ENCODE measurements around the gene BPI. TPM values are rescaled to one million over a fixed set of nuclear protein-coding genes. Genes with fewer than 3 reads are reported as not detected.

BPI gene
- total and polyA plus RNA-seq, 12 donors: 0.01 to 1.6 (median 0.15) TPM; not detected in 7

- intact Hi-C loops (cut with DNase I): no loop called here
- no peak overlapping the region for H3K4me3 ChIP-seq
- H3K27me3 ChIP-seq: no peaks in the 10 kb centered on the region
- ATAC-seq (no peak), DNase-seq (no peak)
- WGBS, 2 donors: 89 to 91% methylated on average over 8 of the region's 8 CpGs
- H3K9me3 ChIP-seq: no peaks in the 10 kb centered on the region
- H3K4me1 ChIP-seq: no peaks in the 10 kb centered on the region
- TF ChIP-seq CTCF (IDR thresholded peaks at IDR 0.05): no peak
- H3K36me3 ChIP-seq: no peaks in the 10 kb centered on the region
- H3K27ac ChIP-seq: no peak overlapping the region
Measured at GRCh38 chr20:38363004-38363747, 59.2 kb downstream of the BPI start.

GRCh38 chr20:38369389-38369788 lies 65.4 kb downstream of the BPI start:
- Histone ChIP-seq H3K4me3 (no peak overlapping the region), H3K9me3 (no peaks in the 10 kb centered on the region), H3K36me3 (no peaks in the 10 kb centered on the region), H3K27ac (no peak overlapping the region), H3K4me1 (peaks cover 0 to 14% (median 0%) of the 10 kb centered on the region in 9 donors), H3K27me3 (peaks cover 0 to 4% (median 0%) of the 10 kb centered on the region in 7 donors)
- ATAC-seq (peak in 1 of 8 donors; percentile 26), DNase-seq (no peak)
- 32 to 51% methylated on average over 2 of the region's 2 CpGs for WGBS, 2 donors
- intact Hi-C loops (cut with DNase I): no loop called here
- no peak for TF ChIP-seq CTCF (IDR thresholded peaks at IDR 0.05)

- Histone ChIP-seq H3K27me3 (peaks cover 0 to 4% (median 0%) of the 10 kb centered on the region in 7 donors), H3K9me3 (no peaks in the 10 kb centered on the region), H3K36me3 (no peaks in the 10 kb centered on the region), H3K4me1 (peaks cover 0 to 14% (median 0%) of the 10 kb centered on the region in 9 donors), H3K27ac (peak overlapping the region in 3 of 10 donors; percentile 29 to 39 (median 35)), H3K4me3 (no peak overlapping the region)
- no peak for DNase-seq
- no peak for TF ChIP-seq CTCF (IDR thresholded peaks at IDR 0.05)
- ATAC-seq: peak in 1 of 8 donors; percentile 39
- intact Hi-C loops (cut with DNase I): loop anchor here in 1 of 10 donors (5.0 kb wide), 1 partner anchor 641 kb away; no protein-coding TSS in a partner anchor
- 55 to 64% methylated on average over 5 of the region's 5 CpGs for WGBS, 2 donors
Measured at GRCh38 chr20:38372806-38373205, 68.8 kb downstream of the BPI start.

GRCh38 chr20:38373231-38373867 lies 69.4 kb downstream of the BPI start:
- WGBS, 2 donors: 27 to 32% methylated on average over 7 of the region's 7 CpGs
- H3K9me3 ChIP-seq: no peaks in the 10 kb centered on the region
- peak in 1 of 2 donors; percentile 17 for DNase-seq
- peaks cover 0 to 14% (median 0%) of the 10 kb centered on the region in 9 donors for H3K4me1 ChIP-seq
- H3K36me3 ChIP-seq: no peaks in the 10 kb centered on the region
- H3K4me3 ChIP-seq: no peak overlapping the region
- peak overlapping the region in 3 of 10 donors; percentile 29 to 39 (median 35) for H3K27ac ChIP-seq
- peak; percentile 17 to 89 (median 66) for ATAC-seq
- no peak for TF ChIP-seq CTCF (IDR thresholded peaks at IDR 0.05)
- H3K27me3 ChIP-seq: peaks cover 0 to 4% (median 0%) of the 10 kb centered on the region in 7 donors
- intact Hi-C loops (cut with DNase I): loop anchor here in 1 of 10 donors (5.0 kb wide), 1 partner anchor 641 kb away; no protein-coding TSS in a partner anchor
